Nucleus accumbens (tissue), 56 donors: ENCODE measurements around the gene ST3GAL2.
A peak's percentile ranks its signal among the peaks of the same experiment; 100 is the strongest.

Experiments
- DNase-seq, 56 donors: peaks; one replicate each; lab custom pipeline; 2025; lab: John Stamatoyannopoulos, UW

The ST3GAL2 gene

GRCh38 chr16:70441406-70441990, 2.6 kb upstream of the ST3GAL2 start:
- DNase-seq, result no peak

- DNase-seq, result no peak
Observed at GRCh38 chr16:70440009-70440692, 1.3 kb upstream of the ST3GAL2 start.

GRCh38 chr16:70438585-70438968, 323 bp downstream of the ST3GAL2 start:
- DNase-seq, result peak in 17 of 56 donors; percentile 14 to 72 (median 47)

GRCh38 chr16:70437582-70438557, 1.0 kb downstream of the ST3GAL2 start:
- DNase-seq, result peak in 22 of 56 donors; percentile 4 to 61 (median 28)

DNA sequence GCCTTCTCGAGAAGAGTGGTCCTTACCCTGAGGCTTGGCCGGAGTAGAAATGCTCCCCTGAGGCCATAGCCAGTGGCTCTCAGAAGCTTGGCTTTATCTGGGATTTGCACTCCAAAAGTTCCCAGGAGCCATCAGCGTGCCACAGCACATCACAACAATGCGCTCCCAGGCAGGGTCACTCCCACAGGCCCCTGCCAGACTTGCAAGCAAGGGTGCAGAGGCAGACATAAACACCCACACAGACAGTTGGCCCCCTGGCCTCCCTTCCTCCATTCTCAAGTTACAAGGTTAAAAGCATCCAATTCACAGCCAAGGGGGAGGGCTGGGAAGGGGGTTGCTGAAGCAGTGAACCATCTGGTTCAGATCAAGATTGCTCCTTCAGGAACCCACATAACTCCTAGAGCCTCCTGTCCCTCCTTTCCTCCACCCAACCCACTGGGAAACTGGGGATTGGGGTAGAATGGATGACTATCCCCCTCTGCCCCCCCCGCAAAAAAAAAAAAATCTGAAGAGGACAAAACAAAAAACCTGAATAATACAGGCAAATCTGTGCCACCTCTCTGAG, 1.8 kb downstream of the ST3GAL2 start:
- DNase-seq, result no peak

- no peak for DNase-seq
Observed at GRCh38 chr16:70434484-70435260, 4.2 kb downstream of the ST3GAL2 start.

DNA sequence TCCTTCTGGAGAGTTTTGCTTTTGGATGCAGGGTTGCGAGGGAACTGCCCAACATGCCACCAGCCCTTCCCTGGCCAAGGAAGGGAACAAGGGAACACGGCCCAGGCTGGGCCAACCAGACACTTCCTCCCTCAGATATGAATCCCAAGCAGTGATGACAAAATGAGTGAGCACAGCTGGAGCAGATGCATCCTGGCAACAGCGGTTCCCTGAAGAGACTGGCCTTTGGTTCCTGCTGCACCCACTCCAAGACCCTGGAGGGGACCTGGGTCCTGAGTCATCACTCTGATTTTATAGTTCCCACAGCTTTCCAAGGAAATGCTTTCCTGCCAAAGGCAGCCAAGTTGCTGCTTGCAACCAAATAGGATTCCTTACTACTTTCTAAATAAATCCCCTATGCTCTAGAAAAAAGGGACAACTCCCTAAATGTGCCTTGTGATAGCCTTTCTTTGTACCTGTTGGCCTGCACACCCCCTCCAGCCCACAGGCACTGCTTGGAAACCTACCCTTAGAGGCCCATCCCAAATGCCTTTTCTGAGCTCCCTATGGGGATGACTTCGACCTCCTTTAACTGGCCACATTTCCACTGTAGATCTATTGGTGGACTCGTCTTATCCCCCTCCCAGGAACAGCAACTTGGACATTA, 5.3 kb downstream of the ST3GAL2 start:
- peak in 1 of 56 donors; percentile 1 for DNase-seq

DNA sequence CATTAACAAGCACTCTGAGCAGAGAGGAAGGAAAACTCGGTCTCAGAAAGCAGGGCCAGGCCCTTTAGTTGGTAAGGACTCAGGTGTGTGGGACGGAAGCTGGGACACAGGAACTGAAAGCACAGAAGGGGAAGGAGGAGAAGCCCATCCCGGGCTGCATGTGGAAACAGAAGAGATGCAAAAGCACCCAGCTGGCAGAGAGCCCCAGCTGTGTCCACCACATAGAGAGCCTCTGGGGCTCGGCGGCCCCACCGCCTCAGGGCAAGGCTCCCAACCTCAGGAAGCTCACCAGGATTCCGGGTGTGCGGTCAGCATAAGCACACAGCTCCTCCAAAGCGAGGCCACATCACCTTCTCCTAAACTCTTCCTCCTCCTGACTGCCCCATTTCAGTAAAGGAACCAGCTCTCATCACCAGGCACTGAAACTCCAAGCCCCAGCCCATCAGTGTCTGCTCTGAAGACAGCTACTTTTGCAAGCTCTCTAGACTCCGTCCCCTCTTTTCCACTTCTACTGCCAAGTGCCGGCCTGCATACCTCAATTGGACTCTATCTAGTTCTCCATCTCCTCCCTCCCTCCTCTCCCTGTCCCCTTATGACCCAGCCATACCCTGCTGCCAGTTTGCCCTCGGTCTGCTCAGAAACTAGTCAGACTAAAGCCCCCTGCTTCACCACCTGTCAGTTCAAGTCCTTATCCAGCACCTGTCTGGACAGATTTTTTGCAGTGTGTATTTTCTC, 6.0 kb downstream of the ST3GAL2 start:
- no peak for DNase-seq

DNA sequence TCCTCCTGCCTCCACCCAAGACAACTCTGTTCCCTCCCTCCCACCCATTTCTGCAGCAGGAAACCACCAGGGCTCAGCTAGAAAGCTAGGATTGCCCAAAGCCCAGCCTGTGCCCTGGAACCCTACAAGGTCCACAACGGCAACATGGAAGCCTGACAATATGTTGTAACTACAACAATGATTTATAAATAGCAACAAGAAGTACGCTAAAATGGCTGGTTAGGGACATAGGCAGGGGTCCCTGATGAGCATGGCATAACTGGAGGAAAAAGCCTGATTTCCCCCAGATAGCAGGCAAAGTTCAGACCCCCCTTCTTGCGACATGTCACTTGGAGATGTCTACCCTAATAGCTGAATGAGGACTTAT, 6.6 kb downstream of the ST3GAL2 start:
- no peak for DNase-seq

DNA sequence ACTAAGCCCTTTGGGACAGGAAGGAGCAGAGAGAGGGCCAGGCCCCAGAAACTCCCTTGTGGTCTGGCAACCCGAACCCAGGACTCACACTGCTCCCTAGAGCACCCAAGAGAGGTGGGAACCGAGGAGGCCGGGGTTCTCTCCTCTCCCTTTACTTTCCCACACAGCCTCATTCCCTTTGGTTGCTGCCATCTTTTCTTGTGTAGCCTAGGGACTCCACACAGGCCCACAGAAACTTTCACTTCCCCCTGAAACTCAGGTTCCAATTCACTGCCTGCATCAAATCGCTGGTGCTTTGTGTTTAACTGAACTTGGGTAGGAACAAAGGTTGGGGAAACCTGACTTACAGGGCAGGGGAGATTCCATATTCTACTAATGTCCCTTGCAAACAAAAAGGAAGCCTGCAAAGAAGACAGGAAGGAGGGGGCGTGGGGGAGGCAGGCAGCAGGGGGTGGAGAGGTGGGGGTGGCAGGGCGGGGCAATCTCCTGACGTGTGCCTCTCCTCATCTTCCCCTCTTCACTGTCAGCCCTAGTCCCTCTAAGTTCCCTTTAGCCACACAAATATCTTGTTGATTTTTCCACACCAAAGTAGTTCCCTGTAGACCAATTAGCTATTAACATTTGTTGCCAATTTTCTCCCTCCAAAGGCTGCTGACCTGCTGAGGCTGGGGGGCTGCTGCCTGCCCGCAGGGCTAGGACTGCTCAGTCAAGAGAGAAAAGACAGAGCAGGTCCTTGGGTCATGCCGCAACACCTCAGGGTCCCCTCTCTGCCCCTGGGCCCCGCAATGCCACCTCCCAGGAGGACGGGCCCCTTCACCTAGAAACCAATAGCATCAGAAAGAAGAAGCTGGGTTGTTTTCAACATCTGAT, 8.0 kb downstream of the ST3GAL2 start:
- DNase-seq, result no peak

DNA sequence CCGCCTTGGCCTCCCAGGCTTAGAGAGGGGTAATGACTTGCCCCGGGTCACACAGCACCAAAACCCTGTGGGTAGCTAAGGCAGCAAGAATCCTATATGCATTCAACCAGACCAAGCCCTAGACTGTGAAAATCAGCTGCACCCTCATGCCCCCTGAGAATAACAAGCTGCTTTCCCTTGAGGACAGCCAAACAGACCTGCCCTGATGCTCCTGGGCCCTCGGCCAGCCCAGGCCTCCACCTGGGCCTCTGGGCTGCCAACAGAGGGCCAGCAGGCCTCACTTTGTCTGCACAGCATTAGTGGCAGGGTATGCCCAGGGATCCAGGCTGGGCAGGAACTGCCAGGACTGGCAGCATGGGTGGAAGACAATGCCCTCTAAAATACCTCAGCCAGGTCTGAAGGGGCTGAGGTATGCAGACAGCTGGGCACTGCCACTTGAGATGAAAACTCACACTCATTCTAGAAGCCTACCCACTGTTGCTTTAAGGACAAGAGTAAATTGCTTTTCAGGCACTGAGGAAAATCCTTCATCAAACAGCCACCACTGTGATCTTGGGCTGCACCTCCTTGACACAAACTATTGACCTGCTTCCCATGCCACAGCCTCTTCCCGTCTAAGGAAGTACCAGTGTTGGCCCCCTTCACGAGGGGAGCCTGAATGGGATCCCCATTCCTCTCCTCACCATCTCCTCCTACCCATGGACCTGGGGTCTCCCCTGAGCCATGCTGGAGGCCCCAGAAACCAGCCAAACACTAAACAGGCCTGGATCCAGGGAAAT, 8.8 kb downstream of the ST3GAL2 start:
- no peak for DNase-seq

DNA sequence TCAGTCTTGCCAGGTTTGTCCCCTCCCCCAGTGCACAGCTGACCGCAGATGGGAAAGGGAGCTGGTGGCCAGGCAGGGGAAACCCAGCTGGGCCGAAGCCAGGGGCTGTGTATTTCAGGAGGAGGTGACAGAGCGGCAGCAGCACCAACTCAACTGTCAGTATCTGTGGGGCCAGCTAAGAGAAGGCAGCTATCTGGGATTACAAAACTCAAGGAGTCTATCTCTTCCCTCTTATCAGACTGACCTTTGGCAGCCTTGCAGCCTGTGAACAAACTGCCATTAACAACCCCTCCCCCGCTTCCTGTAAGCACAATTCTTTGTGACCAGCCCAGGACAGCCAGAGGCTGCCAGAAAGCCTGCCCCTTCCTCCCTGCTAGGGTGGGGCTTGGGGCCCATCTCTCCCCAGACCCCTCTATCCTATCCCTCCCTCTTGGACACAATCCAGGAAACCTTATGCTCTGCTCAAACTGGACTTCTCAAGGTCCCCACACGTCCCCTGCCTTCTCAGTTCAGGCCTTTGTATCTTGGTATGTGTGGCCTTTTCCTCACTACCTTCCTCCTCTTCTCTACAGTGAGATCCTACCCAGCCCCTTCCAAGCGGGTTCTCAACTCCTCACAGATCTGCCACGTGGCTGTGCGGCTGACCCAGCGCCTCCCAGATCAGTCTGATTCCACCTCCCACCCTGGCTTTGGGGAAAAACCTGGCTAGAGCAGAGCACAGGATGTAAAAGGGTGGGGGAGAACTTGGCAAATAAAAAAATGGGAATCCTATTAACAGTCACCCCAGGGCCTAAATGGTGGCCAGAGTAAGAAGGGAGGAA, 10.5 kb downstream of the ST3GAL2 start:
- peak in 51 of 56 donors; percentile 13 to 81 (median 50) for DNase-seq

- DNase-seq, result no peak
Observed at GRCh38 chr16:70427786-70428177, 11.1 kb downstream of the ST3GAL2 start.

- DNase-seq, result no peak
Observed at GRCh38 chr16:70422543-70422942, 16.4 kb downstream of the ST3GAL2 start.

DNA sequence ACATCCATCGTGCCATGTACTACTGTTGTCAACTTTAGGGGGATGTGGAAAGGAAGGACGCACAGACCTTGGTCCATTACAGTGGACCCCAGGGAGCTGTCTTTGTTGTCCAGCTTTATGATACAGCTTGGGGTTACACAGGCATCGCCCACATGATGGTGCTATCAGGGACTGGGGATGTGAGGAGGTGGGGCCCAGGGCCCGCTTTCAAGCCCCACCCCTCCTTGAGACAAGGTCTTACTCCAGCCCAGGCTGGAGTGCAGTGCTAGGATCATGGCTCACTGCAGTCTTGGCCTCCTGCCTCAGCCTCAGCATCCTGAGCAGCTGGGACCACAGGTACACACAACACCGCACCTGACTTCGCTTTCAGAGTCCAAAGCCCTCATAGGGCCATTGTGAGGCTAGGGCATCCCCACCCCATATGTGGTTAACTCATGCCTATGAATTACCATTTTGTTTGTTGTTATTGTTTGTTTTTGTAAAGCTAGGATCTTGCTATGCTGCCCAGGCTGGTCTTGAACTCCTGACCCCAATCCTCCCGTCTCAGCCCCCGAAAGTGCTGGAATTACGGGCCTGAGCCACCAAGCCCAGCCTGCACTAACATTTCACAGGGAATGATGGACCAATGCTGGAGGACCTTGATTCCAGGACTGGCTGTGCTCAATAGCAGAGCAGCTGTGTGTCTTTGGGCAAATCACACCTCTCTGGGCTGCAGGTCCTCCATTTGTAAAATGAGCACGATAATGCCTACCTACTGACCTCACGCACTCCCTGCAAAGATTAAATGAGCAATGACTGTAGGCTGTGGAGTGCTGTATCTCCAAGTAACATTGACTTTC, 17.2 kb downstream of the ST3GAL2 start:
- DNase-seq, result no peak
